IMR-90 (cell line): ENCODE data around the gene KRTCAP2. TPM values are rescaled to one million over a fixed set of nuclear protein-coding genes. Genes with fewer than 3 reads are reported as not detected.

Experiments used
- ATAC-seq: fragments of 200-7000 bp; cut with Tn5 transposase; 2 replicates; pipeline ENCODE4 v1.9.1; 2020; ENCODE audit warnings: low read depth, mild to moderate bottlenecking, moderate library complexity
- BruUV-seq: library from RNA; stranded (reverse); fragments of 400-500 nt; replicated peaks from 2 replicates; lab custom pipeline; 2021; lab: Mats Ljungman, UMichigan
- CTCF ChIA-PET: fragments of 300-600 bp; formaldehyde crosslinking; extraction: SDS; loops from one replicate; lab custom pipeline; 2021; ENCODE audit warnings: antibody characterized with exemption; lab: Yijun Ruan, JAX
- POLR2A ChIA-PET: fragments of 300-600 bp; sonication (Branson Sonifier 250); formaldehyde crosslinking; loops from one replicate; lab custom pipeline; 2022; ENCODE audit warnings: antibody characterized with exemption; ENCODE audit not compliant: unreplicated experiment; lab: Charles Lee
- DNase-seq: peaks from one replicate; pipeline ENCODE4 v3.0.0; 2013
- H2AFZ ChIP-seq: replicated peaks from 2 replicates; pipeline ENCODE3; 2013; ENCODE audit warnings: low read length, mild to moderate bottlenecking; ENCODE audit not compliant: poor library complexity
- H2AK5ac ChIP-seq: 2 replicates; pipeline ENCODE4 v1.6.1; 2013; ENCODE audit warnings: low read depth, low read length, inconsistent platforms
- H2AK9ac ChIP-seq: replicated peaks from 2 replicates; pipeline ENCODE3; 2013; ENCODE audit warnings: mild to moderate bottlenecking, low read depth, low read length, moderate library complexity; ENCODE audit not compliant: poor library complexity
- H2BK120ac ChIP-seq: 2 replicates; pipeline ENCODE4 v1.6.1; 2013; ENCODE audit warnings: low read depth, low read length, inconsistent platforms
- H2BK15ac ChIP-seq: 3 replicates; pipeline ENCODE4 v1.6.1; 2013; ENCODE audit warnings: low read depth, low read length, inconsistent platforms
- H2BK20ac ChIP-seq: 2 replicates; pipeline ENCODE4 v1.6.1; 2013; ENCODE audit warnings: low read depth, mild to moderate bottlenecking, inconsistent platforms, low read length, moderate library complexity
- H2BK5ac ChIP-seq: 2 replicates; pipeline ENCODE4 v1.6.1; 2013; ENCODE audit warnings: mild to moderate bottlenecking, low read depth, low read length, inconsistent platforms; ENCODE audit not compliant: poor library complexity, severe bottlenecking
- H3K14ac ChIP-seq: replicated peaks from 2 replicates; pipeline ENCODE4 v1.6.1; 2013; ENCODE audit warnings: low read depth, low read length, inconsistent platforms
- H3K18ac ChIP-seq: 2 replicates; pipeline ENCODE4 v1.6.1; 2013; ENCODE audit warnings: low read depth, low read length, control low read depth
- H3K23ac ChIP-seq: 2 replicates; pipeline ENCODE4 v1.6.1; 2013; ENCODE audit warnings: low read depth, low read length, inconsistent platforms
- H3K27ac ChIP-seq: 2 replicates; pipeline ENCODE4 v1.5.1; 2013; ENCODE audit warnings: mild to moderate bottlenecking, control low read depth, low read length; ENCODE audit not compliant: insufficient read depth
- H3K27me3 ChIP-seq: 2 replicates; pipeline ENCODE4 v1.6.1; 2013; ENCODE audit warnings: low read length; ENCODE audit not compliant: control insufficient read depth, insufficient read depth
- H3K36me3 ChIP-seq: 2 replicates; pipeline ENCODE4 v1.6.1; 2013; ENCODE audit warnings: low read length, mixed read lengths; ENCODE audit not compliant: control insufficient read depth, insufficient read depth
- H3K4ac ChIP-seq: 2 replicates; pipeline ENCODE4 v1.6.1; 2013; ENCODE audit warnings: low read depth, low read length, inconsistent platforms
- H3K4me1 ChIP-seq: 2 replicates; pipeline ENCODE4 v1.6.1; 2013; ENCODE audit warnings: low read length, mixed read lengths; ENCODE audit not compliant: control insufficient read depth, insufficient read depth
- H3K4me2 ChIP-seq: 2 replicates; pipeline ENCODE4 v1.6.1; 2013; ENCODE audit warnings: low read depth, mild to moderate bottlenecking, control low read depth, low read length, moderate library complexity
- H3K4me3 ChIP-seq: 2 replicates; pipeline ENCODE4 v1.5.1; 2013; ENCODE audit warnings: low read depth, mild to moderate bottlenecking, control low read depth, low read length, moderate library complexity; ENCODE audit not compliant: insufficient read depth
- H3K56ac ChIP-seq: 2 replicates; pipeline ENCODE4 v1.6.1; 2013; ENCODE audit warnings: low read length, inconsistent platforms; ENCODE audit not compliant: insufficient read depth; ENCODE audit errors: extremely low read depth
- H3K79me1 ChIP-seq, 2 experiments: 2 replicates each; pipeline ENCODE4 v1.6.1; 2013; ENCODE audit warnings: low read length in 2 of 2, inconsistent platforms in 1 of 2, low read depth in 1 of 2
- H3K9ac ChIP-seq: 2 replicates; pipeline ENCODE4 v1.6.1; 2013; ENCODE audit warnings: low read depth, low read length, control low read depth
- H3K9me1 ChIP-seq: 2 replicates; pipeline ENCODE4 v1.6.1; 2013; ENCODE audit warnings: low read length, inconsistent platforms; ENCODE audit not compliant: insufficient read depth
- H3K9me3 ChIP-seq: 2 replicates; pipeline ENCODE4 v1.6.1; 2013; ENCODE audit warnings: low read length; ENCODE audit not compliant: control insufficient read depth, insufficient read depth
- H4K20me1 ChIP-seq: 2 replicates; pipeline ENCODE4 v1.6.1; 2013; ENCODE audit warnings: low read length, inconsistent platforms; ENCODE audit not compliant: insufficient read depth
- H4K5ac ChIP-seq: 2 replicates; pipeline ENCODE4 v1.6.1; 2013; ENCODE audit warnings: mild to moderate bottlenecking, low read depth, low read length, control low read depth
- H4K8ac ChIP-seq, 2 experiments: 2 replicates each; pipeline ENCODE4 v1.6.1; 2013; ENCODE audit warnings: low read depth in 2 of 2, low read length in 2 of 2, control low read depth in 1 of 2, inconsistent platforms in 1 of 2
- H4K91ac ChIP-seq: 2 replicates; pipeline ENCODE4 v1.6.1; 2013; ENCODE audit warnings: low read depth, low read length, inconsistent platforms; ENCODE audit not compliant: insufficient read depth
- BHLHE40 ChIP-seq: fragments of 150-350 bp; IDR thresholded peaks from 2 replicates; pipeline ENCODE4 v1.6.1; 2016; ENCODE audit warnings: mild to moderate bottlenecking, low read depth, low read length
- CEBPB ChIP-seq: IDR thresholded peaks from 2 replicates; pipeline ENCODE4 v1.6.1; 2012; ENCODE audit warnings: low read depth, low read length, improper control_type of control experiment
- CHD1 ChIP-seq: IDR thresholded peaks from 2 replicates; pipeline ENCODE4 v1.6.1; 2012; ENCODE audit warnings: low read depth, low read length, improper control_type of control experiment
- CTCF ChIP-seq: conservative IDR thresholded peaks from 2 replicates; pipeline ENCODE4 v1.5.1; 2012; ENCODE audit warnings: mild to moderate bottlenecking, low read depth, low read length, improper control_type of control experiment
- FOS ChIP-seq: fragments of 150-350 bp; IDR thresholded peaks from 2 replicates; pipeline ENCODE4 v1.6.1; 2016; ENCODE audit warnings: low read depth, low read length
- MAFK ChIP-seq: IDR thresholded peaks from 2 replicates; pipeline ENCODE4 v1.6.1; 2012; ENCODE audit warnings: low read depth, low read length, improper control_type of control experiment
- MAZ ChIP-seq: IDR thresholded peaks from 2 replicates; pipeline ENCODE4 v1.6.1; 2012; ENCODE audit warnings: low read depth, mild to moderate bottlenecking, low read length, improper control_type of control experiment, moderate library complexity, borderline replicate concordance
- NFE2L2 ChIP-seq: fragments of 150-350 bp; IDR thresholded peaks from 2 replicates; pipeline ENCODE4 v1.6.1; 2016; ENCODE audit warnings: low read depth, mild to moderate bottlenecking, low read length
- POLR2A ChIP-seq: IDR thresholded peaks from 2 replicates; pipeline ENCODE4 v1.6.1; 2012; ENCODE audit warnings: mild to moderate bottlenecking, low read depth, low read length
- RAD21 ChIP-seq: IDR thresholded peaks from 2 replicates; pipeline ENCODE4 v1.6.1; 2012; ENCODE audit warnings: low read length, improper control_type of control experiment
- RCOR1 ChIP-seq: IDR thresholded peaks from 2 replicates; pipeline ENCODE4 v1.6.1; 2012; ENCODE audit warnings: mild to moderate bottlenecking, low read length, improper control_type of control experiment; ENCODE audit not compliant: insufficient replicate concordance
- RFX5 ChIP-seq: IDR thresholded peaks from 2 replicates; pipeline ENCODE4 v1.8.0; 2012; ENCODE audit warnings: low read depth, mild to moderate bottlenecking, low read length, moderate library complexity
- SMC3 ChIP-seq: fragments of 150-350 bp; IDR thresholded peaks from 2 replicates; pipeline ENCODE4 v1.6.1; 2016; ENCODE audit warnings: low read depth, mild to moderate bottlenecking, antibody characterized with exemption, low read length, moderate library complexity
- WGBS, 2 experiments: methylation state at CpG; one replicate each; pipeline versions ENCODE4 v1.1.5 to v1.1.7; 2013; ENCODE audit warnings: missing lambda C conversion rate in 2 of 2; ENCODE audit not compliant: insufficient read length in 1 of 2; ENCODE audit errors: extremely low coverage in 2 of 2; 5-methylcytosine and 5-hydroxymethylcytosine counted together
- dilution Hi-C: fragments of 300-500 bp; cut with HindIII; formaldehyde crosslinking; loops from one replicate; pipeline ENCODE4 v1.14.3; 2018; ENCODE audit warnings: low sequenced_read_pairs; ENCODE audit not compliant: unreplicated experiment
- in situ Hi-C: fragments of 300-500 bp; cut with MboI; formaldehyde crosslinking; loops from 3 replicates; pipeline ENCODE4 v1.14.3; 2019; ENCODE audit warnings: low sequenced_read_pairs, inconsistent platforms, mixed read lengths
- intact Hi-C: fragments of 100-400 bp; cut with micrococcal nuclease; formaldehyde crosslinking; loops from 2 replicates; pipeline ENCODE4 v1.10.0; 2022
- polyA plus RNA-seq, 3 experiments: library from polyadenylated mRNA; depleted of rRNA; stranded (reverse); fragments of >200 nt; gene quantifications; 2 replicates each; pipeline ENCODE4 v1.2.3, GENCODE V29; 2012; ENCODE audit warnings: low replicate concordance in 1 of 3
- total RNA-seq: library from RNA; depleted of rRNA; stranded (reverse); fragments of >200 nt; gene quantifications from 2 replicates; pipeline ENCODE4 v1.2.3, GENCODE V29; 2012
- TF ChIP-seq, protein P1 (sequence below): fragments of 150-350 bp; IDR thresholded peaks from 2 replicates; pipeline ENCODE4 v1.6.1; 2016; ENCODE audit warnings: low read depth, mild to moderate bottlenecking, low read length, moderate library complexity, borderline replicate concordance
- TF ChIP-seq, protein P2 (sequence below): fragments of 150-350 bp; IDR thresholded peaks from 2 replicates; pipeline ENCODE4 v1.6.1; 2017; ENCODE audit warnings: mild to moderate bottlenecking, antibody characterized with exemption, low read length, low read depth

The KRTCAP2 gene
- total and polyA plus RNA-seq, 2 of the 4 experiments (the other 2 are of a cell fraction): 76.7 to 232 TPM

GRCh38 chr1:155186794-155187455 lies 13.8 kb upstream of the KRTCAP2 start:
- Histone ChIP-seq H3K9me1 (no peaks in the 10 kb centered on the region), H2AK5ac (no peak overlapping the region), H3K27ac (no peak overlapping the region), H3K56ac (no peak overlapping the region), H4K5ac (no peak overlapping the region), H4K91ac (no peak overlapping the region), H2BK5ac (no peak overlapping the region), H3K18ac (no peak overlapping the region), H4K8ac (no peak overlapping the region), H2AFZ (no peak overlapping the region), H3K27me3 (no peaks in the 10 kb centered on the region), H3K14ac (no peak overlapping the region), H2BK15ac (no peak overlapping the region), H2BK20ac (no peak overlapping the region), H3K36me3 (peaks cover 10% of the 10 kb centered on the region), H3K4ac (no peak overlapping the region), H3K4me3 (no peak overlapping the region), H3K9ac (no peak overlapping the region), H3K4me2 (no peak overlapping the region), H3K23ac (no peak overlapping the region), H3K4me1 (no peaks in the 10 kb centered on the region), H4K20me1 (no peaks in the 10 kb centered on the region), H3K79me1 (no peaks in the 10 kb centered on the region), H2AK9ac (no peak overlapping the region), H3K9me3 (no peaks in the 10 kb centered on the region), H2BK120ac (no peak overlapping the region)
- no peak; the same call in 1 of the 2 replicates for ATAC-seq
- intact Hi-C loops: no loop called here
- dilution Hi-C loops: no loop called here
- ChIA-PET CTCF (no interaction called here), POLR2A (no interaction called here)
- in situ Hi-C loops: no loop called here
- no TSS peak for BruUV-seq
- TF ChIP-seq CEBPB (no peak), MAZ (no peak), POLR2A (no peak), NFE2L2 (no peak), FOS (no peak), BHLHE40 (no peak), RCOR1 (no peak), MAFK (no peak), SMC3 (no peak), CHD1 (no peak), RAD21 (no peak), RFX5 (no peak), CTCF (no peak)
- TF ChIP-seq, protein P1, sequence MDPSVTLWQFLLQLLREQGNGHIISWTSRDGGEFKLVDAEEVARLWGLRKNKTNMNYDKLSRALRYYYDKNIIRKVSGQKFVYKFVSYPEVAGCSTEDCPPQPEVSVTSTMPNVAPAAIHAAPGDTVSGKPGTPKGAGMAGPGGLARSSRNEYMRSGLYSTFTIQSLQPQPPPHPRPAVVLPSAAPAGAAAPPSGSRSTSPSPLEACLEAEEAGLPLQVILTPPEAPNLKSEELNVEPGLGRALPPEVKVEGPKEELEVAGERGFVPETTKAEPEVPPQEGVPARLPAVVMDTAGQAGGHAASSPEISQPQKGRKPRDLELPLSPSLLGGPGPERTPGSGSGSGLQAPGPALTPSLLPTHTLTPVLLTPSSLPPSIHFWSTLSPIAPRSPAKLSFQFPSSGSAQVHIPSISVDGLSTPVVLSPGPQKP: no peak
- TF ChIP-seq, protein P2, sequence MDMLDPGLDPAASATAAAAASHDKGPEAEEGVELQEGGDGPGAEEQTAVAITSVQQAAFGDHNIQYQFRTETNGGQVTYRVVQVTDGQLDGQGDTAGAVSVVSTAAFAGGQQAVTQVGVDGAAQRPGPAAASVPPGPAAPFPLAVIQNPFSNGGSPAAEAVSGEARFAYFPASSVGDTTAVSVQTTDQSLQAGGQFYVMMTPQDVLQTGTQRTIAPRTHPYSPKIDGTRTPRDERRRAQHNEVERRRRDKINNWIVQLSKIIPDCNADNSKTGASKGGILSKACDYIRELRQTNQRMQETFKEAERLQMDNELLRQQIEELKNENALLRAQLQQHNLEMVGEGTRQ: no peak
- no peak for DNase-seq
- WGBS, 2 experiments: 70% methylated on average over 5 of the region's 14 CpGs; no CpG with 5 or more reads in 1 of the 2 experiments
